ENCODE measurements around the gene PLCL1. TPM values are rescaled to one million over a fixed set of nuclear protein-coding genes. Genes with fewer than 3 reads are reported as not detected.

PLCL1 gene
- total and polyA plus RNA-seq, 12 donors, result 17.3 to 131 (median 102) TPM

GRCh38 chr2:197994751-197995150 lies 190.4 kb downstream of the PLCL1 start:
- intact Hi-C loops (cut with DNase I), result loop anchor here in 1 of 10 donors (10.0 kb wide), 1 partner anchor 190 kb away; the partner anchor contains the start of gene PLCL1
- ATAC-seq, result no peak

GRCh38 chr2:197996583-197996982 lies 192.2 kb downstream of the PLCL1 start:
- H3K4me1 ChIP-seq, result peaks cover 2 to 51% (median 31%) of the 10 kb centered on the region in 9 donors
- no peak for DNase-seq
- peak in 1 of 8 donors; percentile 31 for ATAC-seq
- intact Hi-C loops (cut with DNase I), result loop anchor here in 1 of 10 donors (10.0 kb wide), 1 partner anchor 192 kb away; the partner anchor contains the start of gene PLCL1
- WGBS, 2 donors, result 65 to 66% methylated on average over 2 of the region's 2 CpGs
- no peaks in the 10 kb centered on the region for H3K36me3 ChIP-seq
- no peaks in the 10 kb centered on the region for H3K27me3 ChIP-seq
- H3K27ac ChIP-seq, result no peak overlapping the region
- TF ChIP-seq CTCF (IDR thresholded peaks at IDR 0.05), result no peak
- no peak overlapping the region for H3K4me3 ChIP-seq
- H3K9me3 ChIP-seq, result no peaks in the 10 kb centered on the region

More at GRCh38 chr2:197994751-197995150, 190.4 kb downstream of the PLCL1 start:
- 50 to 54% methylated on average over 1 of the region's 1 CpG for WGBS, 2 donors
- H3K9me3 ChIP-seq, result peaks cover 0 to 6% (median 0%) of the 10 kb centered on the region in 11 donors
- no peak overlapping the region for H3K4me3 ChIP-seq
- peaks cover 2 to 46% (median 31%) of the 10 kb centered on the region in 9 donors for H3K4me1 ChIP-seq
- H3K27me3 ChIP-seq, result no peaks in the 10 kb centered on the region
- H3K27ac ChIP-seq, result no peak overlapping the region
- no peaks in the 10 kb centered on the region for H3K36me3 ChIP-seq
- DNase-seq, result no peak
- TF ChIP-seq CTCF (IDR thresholded peaks at IDR 0.05), result no peak

GRCh38 chr2:197997083-197997541 lies 192.7 kb downstream of the PLCL1 start:
- H3K27ac ChIP-seq, result no peak overlapping the region
- no peaks in the 10 kb centered on the region for H3K36me3 ChIP-seq
- peaks cover 2 to 51% (median 31%) of the 10 kb centered on the region in 9 donors for H3K4me1 ChIP-seq
- intact Hi-C loops (cut with DNase I), result loop anchor here in 1 of 10 donors (10.0 kb wide), 1 partner anchor 192 kb away; the partner anchor contains the start of gene PLCL1
- no peaks in the 10 kb centered on the region for H3K9me3 ChIP-seq
- no peak overlapping the region for H3K4me3 ChIP-seq
- ATAC-seq (peak in 2 of 8 donors; percentile 36 to 41), DNase-seq (no peak)
- WGBS, 2 donors, result 59 to 71% methylated on average over 7 of the region's 7 CpGs
- no peak for TF ChIP-seq CTCF (IDR thresholded peaks at IDR 0.05)
- H3K27me3 ChIP-seq, result no peaks in the 10 kb centered on the region

GRCh38 chr2:197998702-197999101 lies 194.3 kb downstream of the PLCL1 start:
- WGBS, 2 donors, result 94 to 96% methylated on average over 3 of the region's 3 CpGs
- Histone ChIP-seq H3K4me1 (peaks cover 2 to 45% (median 27%) of the 10 kb centered on the region in 9 donors), H3K9me3 (no peaks in the 10 kb centered on the region), H3K4me3 (no peak overlapping the region), H3K36me3 (no peaks in the 10 kb centered on the region), H3K27me3 (no peaks in the 10 kb centered on the region), H3K27ac (no peak overlapping the region)
- no peak for DNase-seq
- TF ChIP-seq CTCF (IDR thresholded peaks at IDR 0.05), result no peak
- ATAC-seq, result no peak
- intact Hi-C loops (cut with DNase I), result loop anchor here in 1 of 10 donors (10.0 kb wide), 1 partner anchor 194 kb away; the partner anchor contains the start of gene PLCL1
